GM18951 (cell line): ENCODE results near the gene CDC42BPA.

Experiments
- POLR2A ChIP-seq: IDR thresholded peaks from 4 replicates; pipeline ENCODE4 v1.6.1; 2011; ENCODE audit warnings: mild to moderate bottlenecking; ENCODE audit not compliant: insufficient read length, insufficient read depth; ENCODE audit errors: extremely low read depth
- in situ Hi-C: fragments of 300-500 bp; cut with MboI; formaldehyde crosslinking; loops from one replicate; pipeline ENCODE4 v1.12.0; 2022; ENCODE audit warnings: low sequenced_read_pairs, mixed read lengths, inconsistent platforms; ENCODE audit not compliant: unreplicated experiment

CDC42BPA gene

DNA sequence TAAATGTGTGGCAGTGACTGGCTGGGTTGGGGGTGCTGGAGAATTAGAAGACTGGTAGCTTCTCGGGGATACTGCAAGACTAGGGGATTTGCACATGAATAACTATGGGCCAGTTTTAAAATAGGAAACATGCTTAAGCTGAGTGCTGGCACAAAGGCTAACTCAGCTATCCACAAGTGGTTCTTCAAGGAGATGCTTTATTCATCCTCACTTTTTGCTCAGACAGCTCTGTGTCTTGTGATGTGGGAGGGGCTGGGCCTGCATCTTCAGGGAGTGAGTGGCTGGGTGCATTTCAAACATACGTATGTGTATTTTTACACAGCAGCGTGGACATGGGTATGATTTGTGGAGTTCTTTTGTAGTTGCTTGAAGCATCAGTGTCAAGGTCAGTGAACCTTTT is 375.9 kb downstream of the CDC42BPA start:
- no peak for TF ChIP-seq POLR2A
- in situ Hi-C loops: no loop called here

DNA sequence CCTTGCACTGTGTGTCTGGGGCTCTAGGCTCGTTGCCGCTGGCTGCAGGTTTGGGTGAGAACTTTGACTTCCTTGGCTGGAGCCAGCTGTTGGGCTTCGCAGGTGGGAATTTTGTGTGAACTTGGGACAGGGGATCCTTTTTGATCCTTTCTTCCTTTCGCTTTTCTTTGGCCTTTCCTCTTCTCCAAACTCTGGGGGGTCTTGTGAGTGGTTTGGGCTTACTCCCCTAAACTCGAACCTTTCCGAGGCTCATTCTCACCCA is 377.6 kb downstream of the CDC42BPA start:
- no peak for TF ChIP-seq POLR2A

DNA sequence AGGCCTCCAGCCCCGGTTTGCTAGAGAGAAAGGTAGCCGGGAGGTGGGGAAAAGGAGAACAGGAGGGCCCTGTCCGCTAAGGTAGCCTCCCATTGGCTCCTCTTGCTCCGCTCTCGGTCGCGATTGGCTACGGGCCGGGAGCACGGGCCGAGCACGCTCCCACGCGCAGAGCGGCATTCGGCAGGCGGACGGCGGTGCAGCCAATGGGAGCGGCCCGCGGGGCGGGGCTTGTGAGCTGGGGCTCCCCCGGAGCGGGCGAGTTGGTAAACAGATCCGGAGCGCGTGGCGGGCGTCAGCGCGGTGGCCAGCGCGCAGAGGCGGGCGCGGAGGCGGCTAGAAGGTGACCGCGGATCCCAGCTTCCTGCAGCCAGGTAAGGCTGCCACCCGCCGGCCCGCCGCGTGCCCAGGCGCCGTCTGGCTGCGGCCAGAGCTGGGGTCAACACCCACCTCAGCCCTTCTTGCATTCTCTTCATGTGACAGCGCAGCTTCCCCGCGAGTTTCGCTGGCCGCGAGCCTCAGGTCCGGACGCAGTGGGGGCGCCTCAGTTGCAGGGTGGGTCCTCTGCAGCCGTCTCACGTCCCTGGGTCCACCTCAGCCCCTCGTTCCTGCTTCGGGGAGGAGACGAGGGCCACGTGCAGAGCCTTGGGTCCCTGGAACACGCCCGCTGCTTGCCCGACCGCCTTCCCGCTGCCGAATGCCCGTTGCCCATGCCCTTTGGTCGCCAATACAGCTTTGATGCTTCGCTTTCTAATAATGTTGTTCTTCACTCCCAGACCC is 378.1 kb downstream of the CDC42BPA start, which contains the start of gene COQ8A:
Gene COQ8A, plus strand, starts transcription at position 266 of the 777 bp plus-strand sequence. CDS start 21,092 bp downstream, outside the sequence.
- in situ Hi-C loops: no loop called here
- no peak for TF ChIP-seq POLR2A

More for the DNA sequence above, 377.6 kb downstream of the CDC42BPA start:
- in situ Hi-C loops: no loop called here
